GM13977 (cell line): ENCODE results near the gene PKNOX2.

Source experiments
- DNase-seq: peaks from one replicate; pipeline ENCODE4 v3.0.0; 2012; ENCODE audit warnings: low spot score
- CTCF ChIP-seq: IDR thresholded peaks from 2 replicates; pipeline ENCODE4 v1.5.1; 2012; ENCODE audit warnings: mild to moderate bottlenecking, control low read depth; ENCODE audit not compliant: insufficient read depth; ENCODE audit errors: extremely low read depth, missing control alignments
- in situ Hi-C: fragments of 300-500 bp; cut with MboI; formaldehyde crosslinking; loops from one replicate; pipeline ENCODE4 v1.12.0; 2022; ENCODE audit warnings: low sequenced_read_pairs, low pct_unique_long_range_greater_than_20kb, mixed read lengths, inconsistent platforms; ENCODE audit not compliant: unreplicated experiment

The PKNOX2 gene

GRCh38 chr11:125342281-125342930 is 177.9 kb downstream of the PKNOX2 start:
- in situ Hi-C loops, result loop anchor here (10.0 to 25.0 kb wide), 2 partner anchors 178 to 380 kb away; partner anchors contain the start of genes CCDC15 and PKNOX2
- no peak for DNase-seq
- TF ChIP-seq CTCF, result no peak

GRCh38 chr11:125343086-125343717 is 178.7 kb downstream of the PKNOX2 start:
- DNase-seq, result no peak
- no peak for TF ChIP-seq CTCF
- in situ Hi-C loops, result loop anchor here (10.0 to 25.0 kb wide), 2 partner anchors 178 to 381 kb away; partner anchors contain the start of genes CCDC15 and PKNOX2

GRCh38 chr11:125343718-125344131 is 179.2 kb downstream of the PKNOX2 start:
- in situ Hi-C loops, result loop anchor here (10.0 to 25.0 kb wide), 2 partner anchors 179 to 381 kb away; partner anchors contain the start of genes CCDC15 and PKNOX2
- no peak for TF ChIP-seq CTCF

GRCh38 chr11:125344846-125345420 is 180.4 kb downstream of the PKNOX2 start:
- in situ Hi-C loops, result loop anchor here (10.0 to 25.0 kb wide), 2 partner anchors 180 to 383 kb away; partner anchors contain the start of genes CCDC15 and PKNOX2
- no peak for TF ChIP-seq CTCF
- DNase-seq, result no peak

More at GRCh38 chr11:125343718-125344131, 179.2 kb downstream of the PKNOX2 start:
- DNase-seq, result no peak

- in situ Hi-C loops, result loop anchor here (10.0 to 25.0 kb wide), 2 partner anchors 181 to 383 kb away; partner anchors contain the start of genes CCDC15 and PKNOX2
- peak; percentile 83 for TF ChIP-seq CTCF
- peak; percentile 76 for DNase-seq
Measured at GRCh38 chr11:125345421-125346178, 181.0 kb downstream of the PKNOX2 start.

- TF ChIP-seq CTCF, result no peak
- in situ Hi-C loops, result loop anchor here (10.0 to 25.0 kb wide), 2 partner anchors 181 to 384 kb away; partner anchors contain the start of genes CCDC15 and PKNOX2
- no peak for DNase-seq
Measured at GRCh38 chr11:125346179-125346530, 181.6 kb downstream of the PKNOX2 start.
